Natural killer cell (primary cell): ENCODE measurements around the gene MAD1L1. TPM values are rescaled to one million over a fixed set of nuclear protein-coding genes. Genes with fewer than 3 reads are reported as not detected.

Source experiments
- ATAC-seq, 3 donors: fragments of 150-1000 bp in 2 of 3; fragments of 200-7000 bp in 1 of 3; cut with Tn5 transposase; 1 replicate in 1 of 3; 2 replicates in 2 of 3; pipeline ENCODE4 v1.10.0; 2021; ENCODE audit warnings: mild to moderate bottlenecking in 2 of 3, moderate library complexity in 2 of 3
- DNase-seq, 2 donors: peaks; one replicate each; pipeline versions ENCODE4 v3.0.0 to v3.0.0-alpha.2; 2013 to 2021; ENCODE audit warnings: mixed read lengths in 1 of 2
- H3K27ac ChIP-seq: one replicate; pipeline ENCODE4 v1.5.1; 2013; ENCODE audit warnings: mild to moderate bottlenecking, low read length
- H3K27me3 ChIP-seq: one replicate; pipeline ENCODE4 v1.6.1; 2013; ENCODE audit warnings: low read length; ENCODE audit not compliant: control insufficient read depth, insufficient read depth
- H3K36me3 ChIP-seq: one replicate; pipeline ENCODE4 v1.6.1; 2013; ENCODE audit warnings: low read length; ENCODE audit not compliant: control insufficient read depth, insufficient read depth
- H3K4me1 ChIP-seq: one replicate; pipeline ENCODE4 v1.6.1; 2013; ENCODE audit warnings: low read length; ENCODE audit not compliant: control insufficient read depth, insufficient read depth
- H3K4me3 ChIP-seq: one replicate; pipeline ENCODE4 v1.5.1; 2013; ENCODE audit warnings: low read length
- H3K9me3 ChIP-seq: one replicate; pipeline ENCODE4 v1.6.1; 2013; ENCODE audit warnings: low read length; ENCODE audit not compliant: control insufficient read depth, insufficient read depth
- H3K27ac Mint-ChIP-seq, 2 donors: one replicate each; pipeline ENCODE4 v1.8.0; 2022; ENCODE audit warnings: mild to moderate bottlenecking in 2 of 2, mixed read lengths in 2 of 2, moderate library complexity in 1 of 2
- H3K27me3 Mint-ChIP-seq, 2 donors: one replicate each; pipeline ENCODE4 v1.8.0; 2022; ENCODE audit warnings: low read depth in 2 of 2, mixed read lengths in 2 of 2
- H3K36me3 Mint-ChIP-seq: one replicate; pipeline ENCODE4 v1.8.0; 2022; ENCODE audit warnings: mixed read lengths
- H3K4me1 Mint-ChIP-seq, 2 donors: one replicate each; pipeline ENCODE4 v1.8.0; 2022; ENCODE audit warnings: mixed read lengths in 2 of 2
- H3K4me3 Mint-ChIP-seq: one replicate; pipeline ENCODE4 v1.8.0; 2022; ENCODE audit warnings: mild to moderate bottlenecking, moderate library complexity, mixed read lengths
- H3K9me3 Mint-ChIP-seq, 2 donors: one replicate each; pipeline ENCODE4 v1.8.0; 2022; ENCODE audit warnings: mixed read lengths in 2 of 2
- WGBS: methylation state at CpG from one replicate; pipeline ENCODE4 v1.1.7; 2013; ENCODE audit warnings: missing lambda C conversion rate; ENCODE audit not compliant: insufficient coverage; 5-methylcytosine and 5-hydroxymethylcytosine counted together
- intact Hi-C: fragments of 100-400 bp; cut with micrococcal nuclease; formaldehyde crosslinking; loops from one replicate; pipeline ENCODE4 v1.14.2; 2022
- total RNA-seq, 4 donors: library from RNA; stranded (reverse); fragments of 120-200 nt in 1 of 4; gene quantifications; one replicate each; pipeline versions ENCODE4 v1.2.3 to v1.2.4, GENCODE V29; 2013 to 2022
- TF ChIP-seq, protein P1 (sequence below): fragments of 200-600 bp; IDR thresholded peaks from one replicate; pipeline ENCODE4 v1.8.0; 2022; ENCODE audit warnings: antibody characterized with exemption

Gene MAD1L1
- total RNA-seq, 3 donors from 2014 or later (not counting 1 experiment from before 2014, with no cell fraction given): 53.6 to 81.2 (median 77.4) TPM

DNA sequence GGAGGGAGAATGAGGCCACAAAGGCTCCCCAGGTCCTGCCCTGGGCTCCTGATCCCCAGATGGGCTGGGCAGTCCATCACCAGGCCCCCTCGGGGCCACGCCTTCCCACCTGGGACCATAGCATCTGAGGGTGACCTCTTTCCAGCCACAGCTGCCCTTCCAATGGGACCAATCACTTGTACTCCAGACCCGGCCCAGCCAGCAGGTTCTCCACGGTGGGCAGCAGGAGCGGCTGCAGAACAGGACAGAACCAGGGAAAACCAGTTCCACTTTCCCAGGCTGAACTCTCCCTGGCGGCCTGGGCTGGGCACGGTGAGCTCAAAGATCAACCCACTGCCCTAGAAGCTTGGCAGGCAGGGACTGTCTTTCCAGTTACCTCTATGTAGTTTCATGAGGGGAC is 257.6 kb downstream of the MAD1L1 start:
- no peaks in the 10 kb centered on the region for H3K27me3 ChIP-seq
- Mint-ChIP-seq H3K4me3 (no peak overlapping the region), H3K36me3 (peaks cover 8% of the 10 kb centered on the region), H3K27ac (no peak overlapping the region), H3K9me3 (no peaks in the 10 kb centered on the region), H3K4me1 (peaks cover 25 to 41% of the 10 kb centered on the region in 2 donors), H3K27me3 (peaks cover 19 to 30% of the 10 kb centered on the region in 2 donors)
- TF ChIP-seq, protein P1, sequence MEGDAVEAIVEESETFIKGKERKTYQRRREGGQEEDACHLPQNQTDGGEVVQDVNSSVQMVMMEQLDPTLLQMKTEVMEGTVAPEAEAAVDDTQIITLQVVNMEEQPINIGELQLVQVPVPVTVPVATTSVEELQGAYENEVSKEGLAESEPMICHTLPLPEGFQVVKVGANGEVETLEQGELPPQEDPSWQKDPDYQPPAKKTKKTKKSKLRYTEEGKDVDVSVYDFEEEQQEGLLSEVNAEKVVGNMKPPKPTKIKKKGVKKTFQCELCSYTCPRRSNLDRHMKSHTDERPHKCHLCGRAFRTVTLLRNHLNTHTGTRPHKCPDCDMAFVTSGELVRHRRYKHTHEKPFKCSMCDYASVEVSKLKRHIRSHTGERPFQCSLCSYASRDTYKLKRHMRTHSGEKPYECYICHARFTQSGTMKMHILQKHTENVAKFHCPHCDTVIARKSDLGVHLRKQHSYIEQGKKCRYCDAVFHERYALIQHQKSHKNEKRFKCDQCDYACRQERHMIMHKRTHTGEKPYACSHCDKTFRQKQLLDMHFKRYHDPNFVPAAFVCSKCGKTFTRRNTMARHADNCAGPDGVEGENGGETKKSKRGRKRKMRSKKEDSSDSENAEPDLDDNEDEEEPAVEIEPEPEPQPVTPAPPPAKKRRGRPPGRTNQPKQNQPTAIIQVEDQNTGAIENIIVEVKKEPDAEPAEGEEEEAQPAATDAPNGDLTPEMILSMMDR: no peak
- no peak overlapping the region for H3K27ac ChIP-seq
- H3K4me3 ChIP-seq: no peak overlapping the region
- intact Hi-C loops: no loop called here
- no peak for ATAC-seq
- H3K9me3 ChIP-seq: no peaks in the 10 kb centered on the region
- DNase-seq: no peak
- H3K36me3 ChIP-seq: no peaks in the 10 kb centered on the region
- peaks cover 23% of the 10 kb centered on the region for H3K4me1 ChIP-seq
- WGBS: 97% methylated on average over 7 of the region's 7 CpGs

DNA sequence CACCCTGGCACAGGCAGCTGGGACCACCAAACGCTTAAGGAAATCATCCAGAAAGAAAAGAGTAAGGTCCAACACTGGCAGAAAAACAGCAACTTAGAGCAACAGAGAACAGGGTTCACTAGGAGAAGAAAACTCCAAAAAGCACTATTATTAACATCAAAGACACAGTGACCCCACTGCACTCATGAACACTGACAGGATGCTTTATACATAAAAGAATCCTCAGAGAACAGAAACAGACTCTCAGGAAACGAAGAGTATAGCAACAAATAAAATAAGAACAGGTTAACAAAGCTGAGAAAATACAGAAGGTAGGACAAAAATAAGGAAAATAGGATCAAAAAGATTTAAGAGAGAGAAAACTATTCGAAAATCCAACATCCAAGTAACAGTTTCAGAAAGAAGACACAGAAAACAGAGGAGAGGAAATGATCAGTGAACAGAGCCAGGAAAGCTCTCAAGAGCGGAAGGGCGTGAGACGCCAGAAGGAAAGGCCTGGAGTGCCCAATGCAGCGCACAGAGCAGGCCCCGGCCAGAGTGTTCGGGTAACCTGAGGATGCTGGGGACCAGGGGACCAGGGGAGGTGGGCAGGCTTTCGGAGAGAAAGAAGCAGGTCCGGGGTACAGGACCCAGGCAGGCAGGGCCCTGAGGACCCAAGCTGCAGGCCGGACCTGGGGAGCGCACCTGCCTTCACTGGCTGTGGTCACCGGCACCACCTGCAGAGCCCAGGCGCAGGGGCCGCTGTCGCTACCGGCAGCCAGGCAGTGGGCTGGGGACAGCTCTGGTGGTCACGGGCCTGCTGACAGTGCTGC is 258.2 kb downstream of the MAD1L1 start:
- intact Hi-C loops: no loop called here
- Mint-ChIP-seq H3K4me3 (no peak overlapping the region), H3K4me1 (peaks cover 30 to 46% of the 10 kb centered on the region in 2 donors), H3K27me3 (peaks cover 24 to 35% of the 10 kb centered on the region in 2 donors), H3K27ac (no peak overlapping the region), H3K9me3 (no peaks in the 10 kb centered on the region), H3K36me3 (peaks cover 8% of the 10 kb centered on the region)
- Histone ChIP-seq H3K27ac (no peak overlapping the region), H3K4me3 (no peak overlapping the region), H3K9me3 (no peaks in the 10 kb centered on the region), H3K27me3 (no peaks in the 10 kb centered on the region), H3K36me3 (no peaks in the 10 kb centered on the region), H3K4me1 (peaks cover 18% of the 10 kb centered on the region)
- DNase-seq (no peak), ATAC-seq (no peak)
- 91% methylated on average over 17 of the region's 19 CpGs for WGBS
- TF ChIP-seq, protein P1: no peak

DNA sequence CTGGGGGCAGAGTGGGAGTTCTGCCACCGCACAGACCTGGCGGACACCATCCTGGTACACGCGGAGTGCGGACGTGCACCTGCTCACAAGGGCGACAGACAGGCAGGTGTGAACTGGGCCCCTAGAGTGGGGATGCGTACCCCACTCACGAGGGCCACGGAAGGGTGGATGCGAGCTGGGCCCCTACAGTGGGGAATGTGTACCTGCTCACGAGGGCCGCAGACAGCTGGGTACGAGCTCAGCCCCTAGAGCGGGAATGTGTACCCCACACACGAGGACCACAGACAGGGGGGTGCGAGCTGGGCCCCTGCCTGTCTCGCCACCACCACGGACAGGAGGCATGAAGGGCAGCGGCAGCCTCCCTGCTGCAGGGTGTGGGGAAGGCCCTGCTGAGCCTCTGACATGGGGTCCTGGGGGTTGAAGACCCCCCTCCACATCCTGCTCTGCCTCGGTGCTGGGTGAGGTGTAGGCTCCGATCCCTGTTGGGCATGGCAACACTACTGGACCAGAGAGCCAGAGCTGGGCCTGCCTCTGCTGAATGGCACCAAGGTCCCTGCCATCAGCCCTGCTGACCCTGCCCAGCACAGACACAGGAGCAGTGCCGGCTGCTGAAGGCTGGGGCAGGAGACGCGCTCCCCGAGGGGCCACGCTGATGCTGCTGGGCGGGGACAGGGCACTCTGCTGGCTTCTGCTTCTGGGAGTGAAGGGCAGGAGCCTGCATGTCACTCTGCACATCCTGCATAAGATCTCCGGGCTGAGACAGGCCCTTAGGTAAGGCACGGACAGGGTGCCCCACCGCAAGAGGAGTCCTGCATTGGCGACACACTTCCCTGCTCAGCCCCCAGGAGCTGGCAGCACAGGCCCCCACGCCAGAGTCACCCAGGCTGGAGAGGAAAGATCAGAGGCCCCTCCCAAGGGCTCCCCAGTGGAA is 259.2 kb downstream of the MAD1L1 start:
- H3K9me3 Mint-ChIP-seq: no peaks in the 10 kb centered on the region
- H3K4me3 Mint-ChIP-seq: no peak overlapping the region
- intact Hi-C loops: no loop called here
- 95% methylated on average over 33 of the region's 33 CpGs for WGBS
- Histone ChIP-seq H3K36me3 (no peaks in the 10 kb centered on the region), H3K9me3 (no peaks in the 10 kb centered on the region), H3K4me3 (no peak overlapping the region), H3K27ac (no peak overlapping the region), H3K4me1 (peaks cover 18% of the 10 kb centered on the region), H3K27me3 (no peaks in the 10 kb centered on the region)
- peaks cover 27 to 39% of the 10 kb centered on the region in 2 donors for H3K27me3 Mint-ChIP-seq
- H3K4me1 Mint-ChIP-seq: peaks cover 33 to 48% of the 10 kb centered on the region in 2 donors
- H3K27ac Mint-ChIP-seq: peak overlapping the region in 1 of 2 donors; percentile 81
- peaks cover 8% of the 10 kb centered on the region for H3K36me3 Mint-ChIP-seq
- no peak for ATAC-seq
- TF ChIP-seq, protein P1: no peak
- no peak for DNase-seq
